ENCODE results near the gene DIP2C.
"Not testable (repeated sequence)": the region's sequence is repeated elsewhere in the genome, so short reads cannot be mapped to it uniquely, and the experiment has no call there.

The DIP2C gene

DNA sequence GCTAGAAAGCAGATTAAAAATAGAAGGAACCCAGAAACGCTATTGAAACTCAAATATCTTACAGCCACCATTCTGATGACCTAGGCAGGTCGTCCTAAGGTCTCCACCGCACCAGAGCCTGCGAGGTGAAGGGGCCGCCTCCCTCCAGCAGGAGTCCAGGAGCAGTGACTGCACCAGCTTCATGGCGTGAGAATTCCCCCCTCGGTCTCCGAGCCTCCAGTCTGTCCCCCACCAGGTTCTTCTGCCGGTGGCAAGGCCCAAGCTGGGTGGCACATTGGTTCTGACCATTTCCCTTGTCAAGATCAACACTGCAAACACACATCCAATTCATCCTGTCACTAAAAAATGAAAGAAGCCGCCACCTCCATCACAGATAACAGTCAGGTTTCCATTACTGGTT is 98.7 kb downstream of the DIP2C start:
- DNase-seq, result no peak

DNA sequence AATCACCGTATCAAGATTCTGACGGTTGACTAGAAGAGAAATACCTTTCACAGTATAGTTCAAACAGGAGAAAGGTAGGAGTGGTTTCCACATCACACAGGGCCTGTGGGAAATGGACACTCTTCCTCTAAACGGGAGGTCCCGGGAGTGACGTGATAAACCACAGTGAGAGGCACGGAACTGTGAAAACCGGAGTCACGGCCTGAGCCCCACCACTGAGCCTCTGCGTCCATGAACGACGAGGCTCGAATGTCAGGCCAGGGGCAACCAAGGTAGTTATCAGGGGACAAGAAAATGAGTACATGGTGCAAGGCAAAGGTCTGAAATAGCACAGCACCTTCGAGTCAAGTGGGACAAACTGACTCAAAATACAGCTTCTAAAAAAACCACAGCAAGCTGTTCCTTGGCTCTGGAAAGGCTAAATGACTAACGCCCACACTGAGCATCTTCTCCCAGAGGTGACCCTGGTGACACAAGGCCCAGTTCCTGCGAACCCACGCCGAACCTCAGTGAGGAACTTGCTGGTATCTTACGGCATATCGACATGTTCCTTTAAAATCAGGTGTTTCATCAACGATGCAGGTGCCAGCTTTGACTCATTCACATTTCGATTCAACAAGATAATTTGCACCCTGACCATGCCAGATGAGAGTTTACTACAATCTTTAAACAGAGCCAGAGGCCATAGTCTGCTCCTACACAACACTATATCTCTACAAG is 99.3 kb downstream of the DIP2C start:
- DNase-seq, result no peak

DNA sequence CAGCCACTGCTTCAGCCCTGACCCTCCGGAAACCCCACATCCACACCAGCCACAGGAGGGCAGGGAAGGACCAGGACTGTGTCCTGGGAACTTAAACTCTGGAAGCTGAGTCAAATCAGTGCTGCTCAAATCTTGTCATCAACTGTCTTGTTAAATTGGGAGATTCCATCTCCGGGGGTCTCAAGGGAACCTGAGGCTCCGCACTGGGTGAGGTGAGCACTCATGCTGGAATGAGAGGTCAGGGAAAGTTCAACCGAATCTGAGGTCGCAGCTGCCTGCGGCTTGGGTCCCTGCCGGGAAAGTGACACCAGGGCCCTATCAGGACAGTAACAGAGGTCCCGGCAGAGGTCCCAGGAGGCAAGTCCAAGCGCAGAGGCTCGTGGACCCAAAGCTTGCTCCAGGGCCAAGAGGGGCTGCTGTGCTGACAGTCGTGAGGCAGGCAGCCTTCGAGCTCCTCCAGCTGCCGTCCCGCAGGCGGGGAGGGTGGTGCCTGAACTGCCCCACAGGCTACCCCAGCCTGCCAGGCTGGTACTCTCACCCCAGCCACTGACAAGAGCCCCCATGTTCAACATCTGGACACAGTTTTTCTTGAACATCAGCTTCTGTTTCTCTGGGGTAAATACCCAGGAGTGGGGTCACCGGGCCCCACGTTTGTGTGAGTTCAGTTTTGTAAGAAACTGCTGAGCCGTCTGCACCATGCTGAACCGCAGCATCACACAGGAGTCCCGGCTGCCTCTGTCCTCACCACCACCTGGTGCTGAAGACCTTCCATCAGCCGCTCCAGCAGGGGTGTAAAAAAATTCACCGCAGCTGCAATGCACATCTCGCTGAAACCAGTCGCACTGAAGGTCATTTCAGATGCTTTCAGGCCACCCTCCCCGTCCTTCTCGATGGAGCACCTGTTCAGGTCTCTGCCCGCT is 101.0 kb downstream of the DIP2C start:
- no peak for DNase-seq

DNA sequence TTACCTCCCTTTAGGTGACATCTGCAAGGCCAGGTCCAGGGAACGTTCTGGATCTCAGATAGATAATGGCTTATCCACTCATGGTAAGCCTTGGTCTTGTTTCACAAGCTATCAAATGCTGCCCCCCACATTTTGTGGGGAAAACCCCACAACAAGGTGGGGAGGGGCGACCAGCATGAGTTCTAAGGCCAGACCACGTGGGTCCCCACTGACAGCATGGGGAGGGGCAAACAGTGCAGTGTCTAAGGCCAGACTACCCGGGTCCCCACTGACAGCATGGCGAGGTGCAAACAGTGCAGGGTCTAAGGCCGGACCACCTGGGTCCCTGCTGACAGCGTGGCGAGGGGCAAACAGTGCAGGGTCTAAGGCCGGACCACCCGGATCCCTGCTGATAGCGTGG is 102.8 kb downstream of the DIP2C start:
- no peak for DNase-seq

DNA sequence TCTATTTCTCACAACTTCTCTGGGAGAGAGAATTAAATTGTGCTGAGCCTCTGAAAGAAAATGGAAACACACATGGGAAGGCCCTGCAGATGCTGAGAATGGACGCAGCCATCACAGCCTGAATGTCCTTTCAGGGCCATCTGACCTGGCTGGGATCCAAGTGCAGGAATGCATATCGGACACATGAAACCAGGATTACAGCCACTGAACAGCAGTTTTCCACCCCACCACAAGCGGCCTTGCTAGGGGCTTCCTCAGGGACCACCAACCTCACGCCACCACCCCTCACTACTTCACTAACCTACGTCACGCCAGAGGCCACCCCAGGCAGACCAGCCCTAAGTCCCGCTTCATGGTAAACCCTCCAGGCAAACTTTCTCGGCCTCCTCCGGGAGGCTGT is 103.3 kb downstream of the DIP2C start:
- no peak for DNase-seq

DNA sequence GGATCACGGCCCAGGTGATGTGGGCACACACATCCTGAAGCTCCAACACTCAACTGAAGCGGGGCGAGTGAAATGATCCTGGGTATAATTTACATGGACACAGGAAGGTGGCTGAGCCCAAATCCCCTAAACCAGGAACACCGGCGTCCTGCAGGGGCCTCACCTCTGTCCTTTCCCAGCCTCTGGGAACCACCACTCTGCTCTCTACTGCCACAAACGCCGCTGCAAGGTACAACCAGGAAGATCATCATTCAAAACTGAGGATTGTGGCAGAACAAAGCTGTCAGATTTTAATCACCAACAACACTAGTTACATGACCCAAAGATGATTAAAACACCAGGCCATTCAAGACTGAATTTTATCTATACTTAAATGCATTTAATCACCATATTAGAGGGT is 104.0 kb downstream of the DIP2C start:
- no peak for DNase-seq

DNA sequence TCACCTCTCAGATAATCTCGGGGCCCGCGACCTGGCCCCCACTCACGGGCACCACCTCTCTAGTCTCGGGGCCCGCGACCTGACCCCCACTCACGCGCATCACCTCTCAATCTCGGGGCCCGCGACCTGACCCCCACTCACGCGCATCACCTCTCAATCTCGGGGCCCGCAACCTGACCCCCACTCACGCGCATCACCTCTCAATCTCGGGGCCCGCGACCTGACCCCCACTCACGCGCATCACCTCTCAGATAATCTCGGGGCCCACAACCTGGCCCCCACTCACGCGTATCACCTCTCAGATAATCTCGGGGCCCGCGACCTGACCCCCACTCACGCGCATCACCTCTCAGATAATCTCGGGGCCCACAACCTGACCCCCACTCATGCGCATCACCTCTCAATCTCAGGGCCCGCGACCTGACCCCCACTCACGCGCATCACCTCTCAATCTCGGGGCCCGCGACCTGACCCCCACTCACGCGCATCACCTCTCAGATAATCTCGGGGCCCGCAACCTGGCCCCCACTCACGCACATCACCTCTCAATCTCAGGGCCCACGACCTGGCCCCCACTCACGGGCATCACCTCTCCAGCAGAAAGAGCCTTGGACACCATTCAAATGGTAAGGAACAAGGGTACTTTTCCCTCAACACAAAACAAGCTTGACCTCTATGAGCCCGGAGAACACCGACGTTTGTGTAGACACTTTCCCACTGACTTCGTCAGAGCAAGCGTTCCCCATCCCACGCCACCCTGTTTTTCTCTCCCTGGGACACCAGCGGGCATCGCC is 104.8 kb downstream of the DIP2C start:
- DNase-seq, result not testable (repeated sequence)

DNA sequence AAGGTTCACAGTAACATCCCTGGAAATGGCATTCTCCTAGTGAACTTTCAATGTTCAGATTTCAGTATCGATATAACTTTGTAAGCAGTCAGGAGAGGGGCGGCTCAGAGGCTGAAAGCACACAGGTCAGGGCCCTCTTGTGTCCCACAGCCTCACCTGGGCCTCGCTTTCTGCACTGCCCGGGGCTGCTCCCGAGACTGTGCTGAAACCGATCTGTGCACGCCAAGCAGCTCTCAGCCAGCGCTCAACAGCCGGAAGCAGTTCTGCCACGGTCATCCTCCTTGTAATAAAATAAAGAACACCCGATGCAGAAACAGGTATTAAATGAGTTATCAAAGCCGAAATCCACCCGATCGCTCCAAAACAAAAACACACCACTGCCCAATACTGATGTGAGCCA is 106.0 kb downstream of the DIP2C start:
- DNase-seq, result no peak

DNA sequence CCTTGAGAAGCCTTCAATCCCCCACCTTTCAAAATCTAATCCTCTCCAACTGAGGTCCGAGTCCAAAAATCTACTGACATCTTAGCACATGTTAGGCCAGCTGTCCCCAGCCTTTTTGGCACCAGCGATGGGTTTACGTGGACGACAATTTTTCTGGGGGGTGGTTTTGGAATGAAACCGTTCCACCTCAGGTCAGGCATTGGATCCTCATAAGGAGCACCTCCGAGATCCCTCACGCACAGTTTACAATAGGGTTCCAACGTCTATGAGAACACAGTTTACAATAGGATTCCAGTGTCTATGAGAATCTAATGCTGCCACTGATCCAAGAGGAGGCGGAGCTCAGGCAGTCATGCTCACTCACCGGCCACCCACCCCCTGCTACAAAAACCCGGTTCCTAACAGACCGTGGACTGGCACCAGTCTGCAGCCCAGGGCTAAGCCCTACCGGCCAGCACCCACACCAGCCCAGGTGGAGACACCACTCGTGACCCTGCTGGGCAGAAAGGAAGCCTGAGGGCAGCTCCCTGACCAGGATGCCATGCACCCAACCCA is 107.6 kb downstream of the DIP2C start:
- no peak for DNase-seq

DNA sequence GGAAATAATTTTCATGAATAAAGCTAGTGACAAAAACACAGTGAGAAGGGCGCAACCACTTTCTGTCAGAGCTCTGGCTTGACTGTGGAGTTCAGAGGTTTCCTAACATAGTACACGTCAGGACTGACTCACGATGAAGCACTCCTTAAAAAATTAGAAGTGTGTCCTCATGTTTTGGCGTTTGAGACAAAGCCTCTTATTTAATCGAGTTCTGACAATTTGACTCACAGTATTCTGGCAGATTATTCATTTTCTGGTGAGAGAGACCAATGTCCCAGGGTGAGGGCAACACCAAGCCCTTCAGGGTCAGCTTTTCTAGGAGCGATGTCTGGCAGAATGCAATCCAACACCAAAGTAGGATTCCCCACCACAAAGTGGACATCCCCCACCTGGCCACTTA is 108.7 kb downstream of the DIP2C start:
- DNase-seq, result no peak

DNA sequence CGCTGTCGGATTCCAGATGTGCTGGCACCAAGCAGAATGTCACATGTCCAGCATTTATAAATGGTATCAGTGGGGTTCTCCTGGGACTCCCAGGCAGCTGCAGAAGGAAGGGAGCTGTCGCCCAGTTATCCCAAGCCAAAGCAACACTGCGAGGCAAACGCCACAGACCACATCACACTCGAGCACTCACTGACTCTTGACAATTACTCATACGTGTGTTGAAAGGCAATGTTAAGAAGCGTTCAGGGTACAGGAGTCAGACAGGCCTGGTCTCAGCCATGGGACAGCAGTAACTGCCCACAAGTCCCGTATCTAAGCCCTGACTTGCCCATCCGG is 113.4 kb downstream of the DIP2C start:
- DNase-seq, result no peak

DNA sequence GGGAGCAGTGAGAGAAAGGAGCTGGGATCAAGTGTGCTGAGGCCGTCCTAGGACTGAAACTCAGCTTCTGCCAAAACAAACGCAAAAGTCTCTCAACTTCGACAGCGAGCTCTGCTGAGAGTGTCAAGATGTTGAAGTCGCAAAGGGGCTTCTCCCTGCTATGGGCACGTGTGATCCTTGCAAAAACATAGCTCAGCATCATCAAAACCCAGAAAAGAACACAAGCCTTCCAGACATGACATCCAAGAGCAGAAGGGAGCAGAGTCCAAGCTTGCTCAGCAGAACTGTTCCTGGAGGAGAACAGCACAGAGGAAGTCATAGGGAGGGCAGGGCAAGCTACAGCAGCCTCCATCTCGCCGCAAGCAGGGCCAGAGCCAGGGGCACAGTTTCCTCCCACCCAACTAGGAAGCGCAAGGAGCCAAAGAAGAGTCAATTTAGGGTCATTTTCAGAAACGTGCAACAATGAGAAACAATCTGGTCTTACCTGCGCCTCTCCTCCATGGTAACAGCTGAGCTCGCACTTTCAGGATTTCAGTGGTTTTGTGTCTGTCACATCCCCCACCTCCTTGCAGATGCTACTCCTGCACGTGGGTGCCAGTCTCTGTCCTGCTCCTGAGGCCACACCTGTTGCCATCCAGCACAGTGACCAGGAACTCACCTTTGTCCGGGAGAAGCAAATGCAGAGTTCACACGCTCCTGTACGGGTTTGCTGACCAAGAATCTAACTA is 113.9 kb downstream of the DIP2C start:
- no peak for DNase-seq

DNA sequence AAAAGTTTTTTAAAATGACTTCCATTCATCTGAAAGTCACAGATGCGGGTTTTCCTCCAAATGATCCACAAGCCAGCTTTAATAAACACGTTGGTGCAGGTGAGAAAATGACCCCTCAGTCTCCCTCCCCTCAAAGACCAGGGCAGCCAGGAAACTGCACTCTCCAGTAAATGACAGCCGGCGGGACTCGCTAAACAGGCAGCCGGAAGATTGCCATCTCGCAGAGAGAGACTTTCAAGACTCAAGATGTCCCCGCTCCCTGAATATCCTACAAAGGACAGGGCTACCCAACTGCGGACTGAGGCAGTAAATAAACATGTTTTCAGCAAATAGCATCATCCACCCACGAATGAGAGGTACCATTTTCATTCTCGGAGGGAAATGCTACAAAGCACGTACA is 116.8 kb downstream of the DIP2C start:
- DNase-seq, result no peak

DNA sequence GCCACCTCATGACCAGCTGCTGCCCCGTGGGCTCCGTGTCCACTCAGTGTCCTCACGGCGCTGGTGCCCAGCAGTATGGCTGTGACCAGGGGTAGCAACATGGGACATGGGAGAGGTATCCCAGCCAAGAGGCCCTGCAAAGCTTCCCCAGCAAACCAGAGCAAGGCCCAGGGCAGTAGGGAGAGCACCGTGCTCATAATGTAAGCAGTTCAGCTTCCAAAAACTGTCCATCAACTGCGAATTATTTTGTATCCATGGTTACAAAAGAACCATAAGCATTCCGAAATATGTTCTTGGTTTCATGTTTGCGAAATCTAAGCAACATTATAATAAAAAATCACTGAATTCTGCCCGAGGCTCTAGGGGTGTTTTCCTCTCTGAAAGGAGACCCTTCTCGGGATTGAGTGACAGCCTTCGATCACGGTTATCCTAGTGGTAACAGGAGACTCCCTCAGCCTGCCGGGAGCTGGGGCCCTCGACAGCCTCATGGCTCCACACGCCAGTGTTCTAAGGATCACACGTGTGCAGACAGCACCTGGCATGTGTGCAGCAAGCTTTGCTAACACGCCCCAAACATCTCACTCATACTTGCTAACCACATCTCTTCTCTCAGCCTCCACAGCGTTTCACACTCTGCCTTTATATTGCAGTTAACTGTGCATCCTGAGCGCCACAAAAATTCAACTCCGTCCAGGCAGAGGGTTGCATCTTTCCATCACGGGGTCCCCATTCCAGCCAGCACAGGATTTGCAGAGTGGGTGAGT is 117.6 kb downstream of the DIP2C start:
- DNase-seq, result no peak

DNA sequence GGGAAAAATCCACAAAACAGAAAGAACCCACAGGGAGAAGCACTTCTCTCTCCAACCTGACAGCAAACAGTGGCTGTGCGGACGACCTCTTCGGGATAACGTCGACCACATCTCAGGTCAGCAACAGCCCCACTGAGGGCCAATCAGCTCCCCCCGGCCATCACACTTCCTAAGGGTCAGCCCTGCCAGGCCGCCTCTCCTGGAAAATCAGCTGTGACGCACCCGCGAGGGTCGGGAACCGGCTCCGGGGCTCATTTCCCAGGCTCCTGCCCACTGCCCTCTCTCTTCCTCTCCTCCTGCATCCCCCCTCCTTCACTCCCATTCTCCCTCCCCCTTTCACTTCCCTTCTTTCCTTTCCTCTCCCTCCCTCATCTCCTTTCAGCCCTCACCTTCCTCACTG is 118.3 kb downstream of the DIP2C start:
- no peak for DNase-seq

DNA sequence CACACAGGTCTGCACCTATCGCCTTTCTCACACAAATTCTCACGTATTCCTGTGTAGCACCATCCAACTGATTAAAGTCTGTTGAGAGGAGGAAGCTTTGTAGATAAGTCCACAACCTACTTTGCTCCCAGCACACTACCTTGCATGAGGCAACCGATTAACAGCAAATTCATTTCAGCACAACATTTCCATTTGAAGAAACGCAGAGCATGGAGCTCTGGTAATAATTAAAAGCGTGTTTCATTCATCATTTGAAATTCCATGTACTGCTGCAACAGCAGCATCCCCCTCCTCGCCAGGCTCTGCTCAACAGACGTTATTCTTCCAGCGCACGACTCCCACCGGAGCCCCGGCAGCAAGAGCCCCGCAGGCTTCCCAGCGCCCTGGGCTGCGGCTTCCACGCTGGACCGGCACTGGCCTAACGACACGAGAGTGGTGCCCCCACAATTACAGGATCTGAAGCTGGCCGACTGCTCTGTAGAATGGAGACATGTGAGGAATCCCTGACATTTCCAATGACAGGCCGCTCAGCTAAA is 118.8 kb downstream of the DIP2C start:
- DNase-seq, result no peak

DNA sequence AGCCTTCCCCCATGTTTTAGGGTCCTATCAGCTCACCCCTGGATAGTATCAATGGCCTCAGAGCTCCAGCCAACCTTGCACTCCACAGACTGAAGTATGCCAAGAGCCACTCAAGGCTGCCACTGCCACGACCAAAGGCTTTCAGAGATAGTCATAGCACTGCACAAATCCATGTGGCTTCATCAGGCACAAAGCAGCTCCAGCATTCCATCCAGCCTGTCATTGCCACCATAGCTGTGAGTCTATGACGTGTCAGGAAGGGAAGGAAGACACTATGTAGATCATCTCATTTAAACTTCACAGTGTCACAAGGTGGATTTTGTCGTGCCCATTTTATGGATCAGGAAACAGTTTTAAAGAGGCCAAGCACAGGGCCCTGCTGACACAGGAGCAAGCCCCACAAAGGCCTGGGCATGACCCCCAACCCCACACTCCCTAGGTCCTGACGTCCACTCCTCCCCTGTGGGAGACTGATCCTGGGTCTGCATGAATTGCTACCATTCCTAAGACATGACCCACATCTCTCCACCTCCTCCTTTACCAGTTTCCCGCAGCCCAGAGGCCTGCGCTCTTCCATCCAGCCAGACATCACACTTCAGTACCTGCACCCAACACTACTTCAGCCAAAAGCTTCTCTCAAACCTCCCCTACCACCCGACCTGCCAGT is 119.4 kb downstream of the DIP2C start:
- no peak for DNase-seq

DNA sequence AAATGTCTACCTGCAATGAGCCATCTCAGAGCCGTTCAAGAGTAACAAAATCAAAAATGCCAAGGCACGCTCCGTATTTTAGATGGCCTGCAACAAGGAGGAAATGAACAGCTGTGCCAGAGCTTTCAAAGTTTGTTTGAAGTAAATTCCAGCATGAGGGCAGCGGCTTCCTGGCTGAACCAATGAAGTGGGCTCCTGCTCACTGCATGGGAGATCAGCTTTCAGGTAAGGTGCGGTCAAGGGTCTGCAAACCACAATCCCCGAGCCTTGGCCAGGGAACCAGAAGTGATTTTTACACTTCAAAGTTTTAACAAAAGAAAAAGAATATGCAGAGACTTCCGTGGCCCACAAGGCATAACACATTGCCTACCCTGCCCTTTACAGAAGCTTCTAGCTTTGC is 120.6 kb downstream of the DIP2C start:
- DNase-seq, result no peak

DNA sequence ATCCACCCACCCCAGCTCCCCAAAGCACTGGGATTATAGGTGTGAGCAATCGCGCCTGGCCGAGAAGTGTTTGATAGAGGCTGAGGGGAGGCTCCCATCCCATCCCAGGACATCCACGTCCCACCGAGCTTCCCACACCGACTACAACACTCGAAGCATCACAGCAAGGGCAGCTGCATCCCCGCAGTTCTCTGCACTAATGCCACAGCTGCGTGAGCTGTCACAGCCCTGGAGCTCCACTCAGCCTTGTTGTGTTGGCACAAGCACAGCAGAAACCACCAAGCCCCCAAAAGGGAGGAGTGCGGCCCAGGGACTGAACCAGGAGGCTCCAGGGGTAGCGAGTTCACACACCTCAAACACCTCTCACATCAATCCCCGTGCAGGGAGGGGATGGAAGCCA is 121.6 kb downstream of the DIP2C start:
- no peak for DNase-seq

DNA sequence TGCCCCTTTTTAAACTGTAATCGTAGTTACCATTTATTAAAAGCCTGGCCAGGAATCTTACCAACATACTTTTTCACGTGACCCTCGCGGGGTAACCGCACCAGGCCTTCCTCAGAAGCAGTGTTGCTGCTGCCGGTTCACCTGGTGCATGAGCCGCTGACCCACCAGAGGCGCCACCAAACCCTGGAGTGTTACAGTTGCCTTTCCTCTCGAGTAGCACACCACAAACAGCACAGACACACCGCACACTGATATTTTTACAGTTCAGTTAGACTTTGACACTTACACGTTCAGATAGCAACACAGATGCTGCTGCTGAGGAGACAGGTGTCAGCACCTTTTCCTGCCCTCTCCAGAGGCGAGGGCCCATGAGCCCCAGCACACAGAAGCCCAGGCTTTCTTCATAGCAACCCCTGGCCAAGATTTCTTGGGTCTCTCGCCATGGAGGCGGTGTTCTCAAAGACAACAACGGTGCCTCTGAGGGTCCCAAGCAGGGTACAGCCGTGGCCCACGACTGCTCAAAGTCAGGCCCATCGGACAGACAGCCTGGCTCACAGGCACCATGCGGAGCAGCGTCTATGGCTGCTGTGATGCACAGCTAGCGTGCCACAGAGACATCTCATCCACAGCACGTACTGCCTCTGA is 123.1 kb downstream of the DIP2C start:
- DNase-seq, result no peak

DNA sequence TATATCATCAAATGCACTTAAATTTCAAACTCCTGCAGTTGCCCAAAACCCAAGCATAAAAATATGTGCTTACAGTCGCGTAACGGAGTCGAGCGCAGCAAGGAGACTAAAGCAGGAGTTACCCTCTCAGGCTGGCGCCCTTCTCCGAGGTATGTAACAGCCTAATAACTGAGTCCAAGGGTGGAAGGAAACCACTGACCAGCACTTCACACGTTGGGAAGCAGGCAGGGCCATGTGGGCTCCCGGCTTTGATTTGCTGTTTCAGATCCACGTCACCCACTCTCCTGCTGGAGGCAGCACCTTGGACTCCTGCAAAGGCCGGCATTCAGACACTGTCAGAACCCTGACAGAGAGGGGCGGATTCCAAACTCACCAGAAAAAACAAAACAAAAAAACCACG is 123.8 kb downstream of the DIP2C start:
- DNase-seq, result no peak
